MCF 10A (cell line): ENCODE measurements around the gene UGT1A1. TPM values are rescaled to one million over a fixed set of nuclear protein-coding genes. Genes with fewer than 3 reads are reported as not detected.
"Not testable (repeated sequence)": the region's sequence is repeated elsewhere in the genome, so short reads cannot be mapped to it uniquely, and the experiment has no call there.

Experiments
- BruUV-seq: library from RNA; stranded (reverse); fragments of 400-500 nt; replicated peaks from 2 replicates; lab custom pipeline; 2021; lab: Mats Ljungman, UMichigan
- CTCF ChIA-PET: fragments of 300-600 bp; sonication (Branson Sonifier 250); formaldehyde crosslinking; extraction: SDS; loops from one replicate; lab custom pipeline; 2021; ENCODE audit warnings: antibody characterized with exemption, inconsistent platforms; lab: Yijun Ruan, JAX
- POLR2A ChIA-PET: fragments of 300-600, 350-650 bp; sonication (Branson Sonifier 250); formaldehyde crosslinking; extraction: SDS; loops from one replicate; lab custom pipeline; 2020; ENCODE audit warnings: antibody characterized with exemption, inconsistent platforms; lab: Yijun Ruan, JAX
- DNase-seq: peaks from one replicate; pipeline ENCODE4 v3.0.0-alpha.2; 2018; ENCODE audit not compliant: unreplicated experiment
- H3K27ac Mint-ChIP-seq: one replicate; pipeline ENCODE4 v1.8.0; 2022; ENCODE audit warnings: mild to moderate bottlenecking, low read depth, mixed read lengths; ENCODE audit not compliant: unreplicated experiment
- H3K27me3 Mint-ChIP-seq: one replicate; pipeline ENCODE4 v1.8.0; 2022; ENCODE audit warnings: mixed read lengths; ENCODE audit not compliant: insufficient read depth, unreplicated experiment
- H3K36me3 Mint-ChIP-seq: one replicate; pipeline ENCODE4 v1.8.0; 2022; ENCODE audit warnings: mild to moderate bottlenecking, moderate library complexity, mixed read lengths; ENCODE audit not compliant: insufficient read depth, unreplicated experiment
- H3K4me1 Mint-ChIP-seq: one replicate; pipeline ENCODE4 v1.8.0; 2022; ENCODE audit warnings: mixed read lengths; ENCODE audit not compliant: insufficient read depth, unreplicated experiment
- H3K4me3 Mint-ChIP-seq: one replicate; pipeline ENCODE4 v1.8.0; 2022; ENCODE audit warnings: mild to moderate bottlenecking, moderate library complexity, mixed read lengths; ENCODE audit not compliant: unreplicated experiment
- H3K9me3 Mint-ChIP-seq: one replicate; pipeline ENCODE4 v1.8.0; 2022; ENCODE audit warnings: mixed read lengths; ENCODE audit not compliant: unreplicated experiment
- intact Hi-C: fragments of 100-400 bp; cut with micrococcal nuclease; formaldehyde crosslinking; loops from 2 replicates; pipeline ENCODE4 v1.14.1; 2022
- total RNA-seq: library from RNA; stranded (reverse); gene quantifications from 2 replicates; pipeline ENCODE4 v1.2.3, GENCODE V29; 2022
- TF ChIP-seq, protein P1 (sequence below): fragments of 200-600 bp; IDR thresholded peaks from one replicate; pipeline ENCODE4 v1.8.0; 2022; ENCODE audit warnings: antibody characterized with exemption, mild to moderate bottlenecking; ENCODE audit not compliant: unreplicated experiment

The UGT1A1 gene
- total RNA-seq, 1 experiment from 2014 or later: not detected

DNA sequence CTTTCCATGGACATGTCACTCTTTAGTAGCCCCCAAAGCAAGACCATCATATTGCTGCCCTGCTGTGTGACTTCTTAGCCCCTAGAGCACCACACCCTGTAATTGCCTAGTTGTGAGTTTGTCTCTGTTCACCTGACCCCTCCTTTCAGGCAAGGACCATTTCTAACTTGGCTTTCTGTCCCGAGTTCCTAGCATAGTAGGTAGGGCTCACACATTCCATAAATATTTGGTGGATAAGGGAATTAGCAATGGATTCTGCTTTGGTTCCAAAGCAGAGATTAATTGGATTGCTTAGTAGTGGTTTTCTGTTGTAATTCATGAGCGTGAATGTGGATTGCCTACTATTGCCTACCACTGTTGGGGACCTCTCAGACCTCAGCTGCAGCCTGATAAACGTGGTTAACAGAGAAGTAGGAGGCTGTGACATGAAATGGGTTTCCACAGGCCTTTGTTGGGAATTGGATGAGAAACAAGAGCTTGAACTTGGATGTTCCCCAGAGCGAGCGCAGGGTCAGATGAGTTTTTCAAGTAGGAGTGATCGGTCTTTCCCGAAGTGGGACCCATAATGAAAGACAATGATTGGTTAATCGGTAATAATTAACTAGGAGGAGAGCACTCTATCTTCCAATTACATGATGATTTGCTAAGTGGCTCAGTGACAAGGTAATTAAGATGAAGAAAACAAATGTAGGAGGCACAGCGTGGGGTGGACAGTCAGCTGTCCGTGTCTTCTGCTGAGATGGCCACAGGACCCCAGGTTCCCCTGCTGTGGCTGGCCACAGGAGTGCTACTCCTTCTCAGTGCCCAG is 13.4 kb upstream of the UGT1A1 start:
- no peaks in the 10 kb centered on the region for H3K4me1 Mint-ChIP-seq
- peaks cover 16% of the 10 kb centered on the region for H3K9me3 Mint-ChIP-seq
- no peak overlapping the region for H3K27ac Mint-ChIP-seq
- intact Hi-C loops: no loop called here
- no peaks in the 10 kb centered on the region for H3K36me3 Mint-ChIP-seq
- H3K27me3 Mint-ChIP-seq: no peaks in the 10 kb centered on the region
- ChIA-PET CTCF (no interaction called here), POLR2A (interaction anchor here (0.6 kb wide), 1 partner anchor 74 kb away, joined by 3 read pairs; no protein-coding TSS in a partner anchor)
- TF ChIP-seq, protein P1, sequence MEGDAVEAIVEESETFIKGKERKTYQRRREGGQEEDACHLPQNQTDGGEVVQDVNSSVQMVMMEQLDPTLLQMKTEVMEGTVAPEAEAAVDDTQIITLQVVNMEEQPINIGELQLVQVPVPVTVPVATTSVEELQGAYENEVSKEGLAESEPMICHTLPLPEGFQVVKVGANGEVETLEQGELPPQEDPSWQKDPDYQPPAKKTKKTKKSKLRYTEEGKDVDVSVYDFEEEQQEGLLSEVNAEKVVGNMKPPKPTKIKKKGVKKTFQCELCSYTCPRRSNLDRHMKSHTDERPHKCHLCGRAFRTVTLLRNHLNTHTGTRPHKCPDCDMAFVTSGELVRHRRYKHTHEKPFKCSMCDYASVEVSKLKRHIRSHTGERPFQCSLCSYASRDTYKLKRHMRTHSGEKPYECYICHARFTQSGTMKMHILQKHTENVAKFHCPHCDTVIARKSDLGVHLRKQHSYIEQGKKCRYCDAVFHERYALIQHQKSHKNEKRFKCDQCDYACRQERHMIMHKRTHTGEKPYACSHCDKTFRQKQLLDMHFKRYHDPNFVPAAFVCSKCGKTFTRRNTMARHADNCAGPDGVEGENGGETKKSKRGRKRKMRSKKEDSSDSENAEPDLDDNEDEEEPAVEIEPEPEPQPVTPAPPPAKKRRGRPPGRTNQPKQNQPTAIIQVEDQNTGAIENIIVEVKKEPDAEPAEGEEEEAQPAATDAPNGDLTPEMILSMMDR: no peak
- no peak for DNase-seq
- no TSS peak for BruUV-seq
- H3K4me3 Mint-ChIP-seq: no peak overlapping the region

DNA sequence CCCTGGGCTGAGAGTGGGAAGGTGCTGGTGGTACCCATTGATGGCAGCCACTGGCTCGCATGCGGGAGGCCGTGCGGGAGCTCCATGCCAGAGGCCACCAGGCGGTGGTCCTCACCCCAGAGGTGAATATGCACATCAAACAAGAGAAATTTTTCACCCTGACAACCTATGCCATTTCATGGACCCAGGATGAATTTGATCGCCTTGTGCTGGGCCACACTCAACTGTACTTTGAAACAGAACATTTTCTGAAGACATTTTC is 12.9 kb upstream of the UGT1A1 start:
- BruUV-seq: no TSS peak
- H3K36me3 Mint-ChIP-seq: no peaks in the 10 kb centered on the region
- CTCF ChIA-PET: no interaction called here
- no peak for DNase-seq
- H3K9me3 Mint-ChIP-seq: peaks cover 18% of the 10 kb centered on the region
- no peaks in the 10 kb centered on the region for H3K27me3 Mint-ChIP-seq
- POLR2A ChIA-PET: interaction anchor here (0.6 kb wide), 1 partner anchor 74 kb away, joined by 3 read pairs; no protein-coding TSS in a partner anchor
- H3K4me3 Mint-ChIP-seq: no peak overlapping the region
- TF ChIP-seq, protein P1: no peak
- intact Hi-C loops: no loop called here
- no peaks in the 10 kb centered on the region for H3K4me1 Mint-ChIP-seq
- H3K27ac Mint-ChIP-seq: no peak overlapping the region

DNA sequence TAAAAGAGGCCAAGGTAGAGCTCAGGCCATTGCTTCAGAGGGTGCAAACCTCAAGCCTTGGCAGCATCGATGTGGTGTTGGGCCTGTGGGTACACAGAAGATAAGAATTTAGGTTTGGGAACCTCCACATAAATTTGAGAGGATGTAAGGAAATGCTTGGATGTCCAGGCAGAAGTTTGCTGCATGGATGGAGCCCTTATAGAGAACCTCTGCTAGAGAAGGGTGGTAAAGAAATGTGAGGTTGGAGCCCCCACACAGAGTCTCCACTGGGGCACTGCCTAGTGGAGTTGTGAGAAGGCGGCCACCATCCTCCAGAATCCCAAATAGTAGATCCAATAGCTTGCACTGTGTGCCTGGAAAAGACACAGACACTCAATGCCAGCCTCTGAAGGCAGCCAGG is 9.4 kb upstream of the UGT1A1 start:
- CTCF ChIA-PET: interaction anchor here (0.6 to 0.7 kb wide), 2 partner anchors 191 to 238 kb away, joined by 3 read pairs; no protein-coding TSS in a partner anchor
- H3K4me1 Mint-ChIP-seq, H3K4me3 Mint-ChIP-seq, H3K27ac Mint-ChIP-seq, DNase-seq, H3K36me3 Mint-ChIP-seq, H3K27me3 Mint-ChIP-seq, intact Hi-C loops, BruUV-seq: not testable (repeated sequence)
- POLR2A ChIA-PET: interaction anchor here (0.6 kb wide), 1 partner anchor 31 kb away, joined by 3 read pairs; no protein-coding TSS in a partner anchor
- H3K9me3 Mint-ChIP-seq: peaks cover 18% of the 10 kb centered on the region

DNA sequence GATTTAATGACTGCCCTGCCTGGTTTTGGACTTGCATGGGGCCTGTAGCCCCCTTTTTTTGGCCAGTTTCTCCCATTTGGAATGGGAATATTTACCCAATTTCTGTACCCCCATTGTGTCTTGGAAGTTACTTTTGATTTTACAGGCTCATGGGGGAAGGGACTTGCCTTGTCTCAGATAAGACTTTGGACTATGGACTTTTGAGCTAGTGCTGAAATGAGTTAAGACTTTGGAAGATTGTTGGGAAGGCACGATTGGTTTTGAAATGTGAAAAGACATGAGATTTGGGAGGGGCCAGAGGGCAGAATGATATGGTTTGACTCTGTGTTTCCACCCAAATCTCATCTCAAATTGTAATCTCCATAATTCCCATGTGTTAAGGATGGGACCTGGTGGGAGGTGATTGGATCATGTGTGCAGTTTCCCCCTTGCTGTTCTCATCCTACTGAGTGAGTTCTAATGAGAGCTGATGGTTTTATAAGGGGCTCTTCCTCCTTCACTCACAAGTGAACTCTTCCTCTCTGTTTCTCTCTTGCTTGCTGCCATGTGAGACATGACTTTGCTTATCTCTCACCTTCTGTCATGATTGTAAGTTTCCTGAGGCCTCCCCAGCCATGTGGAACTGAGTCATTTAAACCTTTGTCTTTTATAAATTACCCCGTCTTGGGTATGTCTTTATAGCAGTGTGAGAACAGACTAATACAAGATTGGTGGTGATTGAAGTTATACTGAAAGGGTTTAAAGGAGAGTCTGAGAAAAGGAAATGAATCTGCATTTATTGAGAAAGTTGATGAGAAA is 8.7 kb upstream of the UGT1A1 start:
- H3K4me1 Mint-ChIP-seq, H3K4me3 Mint-ChIP-seq, DNase-seq, H3K27me3 Mint-ChIP-seq, intact Hi-C loops, H3K36me3 Mint-ChIP-seq, BruUV-seq, H3K27ac Mint-ChIP-seq: not testable (repeated sequence)
- POLR2A ChIA-PET: interaction anchor here (0.6 kb wide), 1 partner anchor 31 kb away, joined by 3 read pairs; no protein-coding TSS in a partner anchor
- CTCF ChIA-PET: interaction anchor here (0.6 to 0.7 kb wide), 3 partner anchors 14 to 238 kb away, joined by 3 to 5 read pairs (median 3); no protein-coding TSS in a partner anchor
- H3K9me3 Mint-ChIP-seq: peaks cover 18% of the 10 kb centered on the region
